IPS-18c (cell line): ENCODE measurements around the gene LMNTD2.

Experiments
- H3K4me3 ChIP-seq: 2 replicates; pipeline ENCODE4 v1.7.0; 2013; ENCODE audit warnings: low read depth, mild to moderate bottlenecking, low read length, moderate library complexity; ENCODE audit not compliant: insufficient read depth
- H3K9me3 ChIP-seq: one replicate; pipeline ENCODE4 v1.6.1; 2013; ENCODE audit warnings: mild to moderate bottlenecking, low read length, moderate library complexity; ENCODE audit not compliant: control insufficient read depth, insufficient read depth

The LMNTD2 gene

GRCh38 chr11:559712-560304, 730 bp downstream of the LMNTD2 start:
- peak overlapping the region; percentile 67 for H3K4me3 ChIP-seq
- no peaks in the 10 kb centered on the region for H3K9me3 ChIP-seq

- no peak overlapping the region for H3K4me3 ChIP-seq
- no peaks in the 10 kb centered on the region for H3K9me3 ChIP-seq
These were observed 1.4 kb downstream of the LMNTD2 start for GRCh38 chr11:559020-559620.

GRCh38 chr11:558503-558902, 2.0 kb downstream of the LMNTD2 start:
- Histone ChIP-seq H3K4me3 (no peak overlapping the region), H3K9me3 (no peaks in the 10 kb centered on the region)

- Histone ChIP-seq H3K9me3 (no peaks in the 10 kb centered on the region), H3K4me3 (no peak overlapping the region)
These were observed 3.0 kb downstream of the LMNTD2 start for GRCh38 chr11:557328-558132.

GRCh38 chr11:556662-557256, 3.8 kb downstream of the LMNTD2 start:
- H3K4me3 ChIP-seq = peak overlapping the region; percentile 71; the same call in 1 of the 2 replicates
- H3K9me3 ChIP-seq = no peaks in the 10 kb centered on the region

GRCh38 chr11:555780-556661, 4.5 kb downstream of the LMNTD2 start:
- peak overlapping the region; percentile 71; the same call in 1 of the 2 replicates for H3K4me3 ChIP-seq
- H3K9me3 ChIP-seq = no peaks in the 10 kb centered on the region

GRCh38 chr11:555227-555779, 5.2 kb downstream of the LMNTD2 start:
- H3K4me3 ChIP-seq = peak overlapping the region; percentile 71

GRCh38 chr11:554428-555226, 5.9 kb downstream of the LMNTD2 start:
- Histone ChIP-seq H3K4me3 (peak overlapping the region; percentile 47), H3K9me3 (no peaks in the 10 kb centered on the region)

More at GRCh38 chr11:555227-555779, 5.2 kb downstream of the LMNTD2 start:
- H3K9me3 ChIP-seq = no peaks in the 10 kb centered on the region

GRCh38 chr11:553988-554340, 6.6 kb downstream of the LMNTD2 start:
- Histone ChIP-seq H3K4me3 (no peak overlapping the region), H3K9me3 (no peaks in the 10 kb centered on the region)

GRCh38 chr11:553083-553987, 7.2 kb downstream of the LMNTD2 start:
- Histone ChIP-seq H3K4me3 (no peak overlapping the region), H3K9me3 (no peaks in the 10 kb centered on the region)

- peaks cover 2% of the 10 kb centered on the region for H3K9me3 ChIP-seq
- H3K4me3 ChIP-seq = no peak overlapping the region
These were observed 8.9 kb downstream of the LMNTD2 start for GRCh38 chr11:551596-551995.

GRCh38 chr11:551131-551530, 9.4 kb downstream of the LMNTD2 start:
- H3K4me3 ChIP-seq = no peak overlapping the region
- H3K9me3 ChIP-seq = peaks cover 2% of the 10 kb centered on the region

GRCh38 chr11:550746-551085, 9.8 kb downstream of the LMNTD2 start:
- H3K4me3 ChIP-seq = no peak overlapping the region
- peaks cover 2% of the 10 kb centered on the region for H3K9me3 ChIP-seq

GRCh38 chr11:550021-550745, 10.4 kb downstream of the LMNTD2 start:
- H3K9me3 ChIP-seq = peaks cover 2% of the 10 kb centered on the region
- no peak overlapping the region for H3K4me3 ChIP-seq
